Vagina (tissue), 2 donors: Measurements from ENCODE around the gene CHIT1. TPM values are rescaled to one million over a fixed set of nuclear protein-coding genes. Genes with fewer than 3 reads are reported as not detected.

Source experiments
- DNase-seq, 2 donors: peaks; one replicate each; pipeline ENCODE4 v3.0.0-alpha.2; 2017; ENCODE audit errors: extremely low spot score in 2 of 2
- H3K27ac ChIP-seq: fragments of 200-600 bp; sonication (generic); one replicate; pipeline ENCODE4 v1.5.1; 2019
- H3K27me3 ChIP-seq: fragments of 200-600 bp; sonication (generic); one replicate; pipeline ENCODE4 v1.5.1; 2019
- H3K36me3 ChIP-seq, 2 donors: fragments of 200-600 bp; sonication (generic); one replicate each; pipeline ENCODE4 v1.5.1; 2017 to 2019
- H3K4me1 ChIP-seq: fragments of 200-600 bp; sonication (generic); one replicate; pipeline ENCODE4 v1.5.1; 2019
- H3K4me3 ChIP-seq, 2 donors: fragments of 200-600 bp; sonication (generic); 1 replicate in 1 of 2; 2 replicates in 1 of 2; pipeline ENCODE4 v1.5.1; 2016 to 2019
- H3K9me3 ChIP-seq: fragments of 200-600 bp; sonication (generic); one replicate; pipeline ENCODE4 v1.5.1; 2019
- CTCF ChIP-seq, 3 experiments: fragments of 450-650 bp in 2 of 3; fragments of 200-600 bp in 1 of 3; sonication (generic) in 1 of 3; IDR thresholded peaks; one replicate each; pipeline ENCODE4 v1.5.1; 2017 to 2019; ENCODE audit warnings: antibody characterized with exemption in 3 of 3, mild to moderate bottlenecking in 2 of 3, moderate library complexity in 2 of 3
- POLR2A ChIP-seq, 2 donors: fragments of 450-650 bp; IDR thresholded peaks; one replicate each; pipeline ENCODE4 v1.6.1; 2017; ENCODE audit warnings: antibody characterized with exemption in 2 of 2, mild to moderate bottlenecking in 2 of 2, moderate library complexity in 2 of 2
- POLR2AphosphoS5 ChIP-seq, 2 donors: sonication (generic); formaldehyde crosslinking; IDR thresholded peaks; one replicate each; pipeline ENCODE4 v1.9.0; 2017; ENCODE audit warnings: antibody characterized with exemption in 2 of 2, mild to moderate bottlenecking in 2 of 2, low read depth in 1 of 2; ENCODE audit not compliant: insufficient read depth in 1 of 2
- intact Hi-C: fragments of 100-400 bp; cut with DNase I; formaldehyde crosslinking; loops from one replicate; pipeline ENCODE4 v1.15.1; 2023
- total RNA-seq: library from RNA; depleted of rRNA; stranded (reverse); fragments of >200 nt; gene quantifications from one replicate; pipeline ENCODE4 v1.2.3, GENCODE V29; 2016

Gene CHIT1
- total RNA-seq, 1 donor from 2014 or later, result not detected

DNA sequence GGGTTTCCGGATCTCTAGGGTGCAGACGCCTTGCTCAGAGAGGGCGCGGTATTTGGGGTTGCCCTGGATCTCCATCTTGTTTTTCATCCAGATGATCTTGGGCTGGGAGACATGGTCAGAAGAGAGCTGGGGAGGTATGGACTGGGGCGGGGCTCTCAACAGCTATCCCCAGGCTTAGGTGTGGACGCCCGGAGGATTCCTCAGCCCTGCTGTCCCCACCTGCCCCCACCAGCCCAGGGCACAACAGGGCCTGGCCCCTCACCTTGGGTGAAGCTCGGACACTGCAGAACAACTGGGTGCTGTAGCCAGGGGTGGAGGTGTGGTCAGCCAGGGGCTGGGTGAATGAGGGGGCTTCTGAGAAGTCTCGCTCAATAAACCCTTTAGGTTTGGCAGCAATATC lies 60.5 kb downstream of the CHIT1 start:
- Histone ChIP-seq H3K27ac (no peak overlapping the region), H3K9me3 (no peaks in the 10 kb centered on the region), H3K4me1 (no peaks in the 10 kb centered on the region), H3K36me3 (no peaks in the 10 kb centered on the region), H3K27me3 (no peaks in the 10 kb centered on the region), H3K4me3 (no peak overlapping the region)
- intact Hi-C loops, result no loop called here
- TF ChIP-seq POLR2A (IDR thresholded peaks at IDR 0.05), result no peak
- TF ChIP-seq CTCF (IDR thresholded peaks at IDR 0.05), result no peak
- no peak for TF ChIP-seq POLR2AphosphoS5 (IDR thresholded peaks at IDR 0.05; ENCODE audit: insufficient read depth in 1 of 2, low read depth in 1 of 2)
- DNase-seq, result no peak

DNA sequence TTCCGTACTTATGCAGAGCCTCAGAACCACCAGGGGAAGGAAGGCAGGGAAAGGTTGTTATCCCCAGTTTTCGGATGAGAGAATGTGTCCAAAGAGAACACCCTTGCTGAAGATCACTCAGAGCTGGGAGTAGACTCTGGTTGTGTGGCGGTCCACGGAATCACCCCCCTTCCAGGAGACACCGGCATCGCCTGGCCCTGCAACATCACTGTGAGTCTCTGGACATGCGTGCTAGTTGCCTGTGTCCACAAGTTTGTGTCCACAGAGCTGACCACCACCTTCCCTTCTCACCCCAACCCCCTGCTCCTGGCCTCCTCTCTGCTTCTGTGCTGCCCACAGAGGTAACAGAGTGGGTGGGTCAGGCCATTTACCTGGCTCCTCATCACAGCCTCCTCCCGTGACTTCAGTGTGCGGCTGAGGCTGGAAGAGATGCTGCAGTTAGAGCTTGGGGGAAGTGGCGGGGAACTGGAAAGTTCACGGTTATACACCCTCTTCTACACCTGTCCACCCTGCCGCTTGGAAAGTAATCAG lies 61.2 kb downstream of the CHIT1 start:
- Histone ChIP-seq H3K27ac (no peak overlapping the region), H3K36me3 (no peaks in the 10 kb centered on the region), H3K4me1 (no peaks in the 10 kb centered on the region), H3K27me3 (no peaks in the 10 kb centered on the region), H3K4me3 (no peak overlapping the region), H3K9me3 (no peaks in the 10 kb centered on the region)
- intact Hi-C loops, result no loop called here
- TF ChIP-seq CTCF (IDR thresholded peaks at IDR 0.05) (no peak), POLR2A (IDR thresholded peaks at IDR 0.05) (no peak), POLR2AphosphoS5 (IDR thresholded peaks at IDR 0.05; ENCODE audit: insufficient read depth in 1 of 2, low read depth in 1 of 2) (no peak)
- no peak for DNase-seq

DNA sequence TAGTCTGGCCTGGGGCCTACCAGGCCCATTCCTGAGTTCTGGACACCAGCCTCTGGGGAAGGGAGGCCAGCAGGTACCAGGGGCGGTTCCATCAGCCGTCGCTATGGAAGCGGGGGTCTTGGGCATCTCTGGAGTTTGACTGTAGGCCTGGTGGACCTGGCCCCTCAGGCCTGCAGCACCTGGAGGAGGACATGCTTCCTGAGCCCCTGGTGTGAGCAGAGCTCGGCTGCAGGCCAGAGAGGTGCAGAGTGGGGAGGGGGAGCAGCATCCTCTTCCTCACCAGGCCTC lies 61.6 kb downstream of the CHIT1 start:
- H3K27me3 ChIP-seq, result no peaks in the 10 kb centered on the region
- no peaks in the 10 kb centered on the region for H3K9me3 ChIP-seq
- H3K36me3 ChIP-seq, result no peaks in the 10 kb centered on the region
- TF ChIP-seq POLR2A (IDR thresholded peaks at IDR 0.05), result no peak
- H3K27ac ChIP-seq, result no peak overlapping the region
- H3K4me1 ChIP-seq, result no peaks in the 10 kb centered on the region
- H3K4me3 ChIP-seq, result no peak overlapping the region
- DNase-seq, result no peak
- intact Hi-C loops, result no loop called here

DNA sequence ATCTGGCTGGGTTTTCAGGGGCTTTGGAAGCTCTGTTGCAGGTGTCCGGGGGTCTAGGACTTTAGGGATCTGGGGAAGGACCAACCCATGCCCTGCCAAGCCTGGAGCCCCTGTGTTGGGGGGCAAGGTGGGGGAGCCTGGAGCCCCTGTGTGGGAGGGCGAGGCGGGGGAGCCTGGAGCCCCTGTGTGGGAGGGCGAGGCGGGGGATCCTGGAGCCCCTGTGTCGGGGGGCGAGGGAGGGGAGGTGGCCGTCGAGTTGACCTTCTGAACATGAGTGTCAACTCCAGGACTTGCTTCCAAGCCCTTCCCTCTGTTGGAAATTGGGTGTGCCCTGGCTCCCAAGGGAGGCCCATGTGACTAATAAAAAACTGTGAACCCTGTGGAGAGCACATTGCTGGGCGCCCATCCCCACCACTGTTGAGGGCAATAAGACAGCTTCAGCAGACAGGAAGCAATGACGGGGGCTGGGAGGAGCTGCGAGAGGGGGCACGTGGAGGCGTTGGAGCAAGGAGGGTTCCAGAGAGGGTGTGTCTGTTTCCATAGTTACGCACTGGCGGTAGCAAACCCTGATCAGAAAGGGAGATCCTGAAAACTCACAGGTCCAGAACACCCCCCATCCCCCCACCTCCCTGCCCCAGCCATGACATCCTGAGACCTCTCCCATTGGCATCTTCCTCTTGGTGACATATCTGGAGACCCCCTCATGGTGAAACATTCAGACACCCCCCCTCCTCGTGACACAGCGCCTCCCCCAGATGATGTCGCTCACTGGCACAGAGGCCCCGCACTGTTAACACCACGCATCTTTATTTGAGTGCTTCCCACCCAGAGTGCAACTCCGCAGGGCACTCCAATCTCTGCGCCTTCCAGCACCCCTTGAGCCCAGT lies 62.2 kb downstream of the CHIT1 start:
- intact Hi-C loops, result no loop called here
- no peaks in the 10 kb centered on the region for H3K27me3 ChIP-seq

DNA sequence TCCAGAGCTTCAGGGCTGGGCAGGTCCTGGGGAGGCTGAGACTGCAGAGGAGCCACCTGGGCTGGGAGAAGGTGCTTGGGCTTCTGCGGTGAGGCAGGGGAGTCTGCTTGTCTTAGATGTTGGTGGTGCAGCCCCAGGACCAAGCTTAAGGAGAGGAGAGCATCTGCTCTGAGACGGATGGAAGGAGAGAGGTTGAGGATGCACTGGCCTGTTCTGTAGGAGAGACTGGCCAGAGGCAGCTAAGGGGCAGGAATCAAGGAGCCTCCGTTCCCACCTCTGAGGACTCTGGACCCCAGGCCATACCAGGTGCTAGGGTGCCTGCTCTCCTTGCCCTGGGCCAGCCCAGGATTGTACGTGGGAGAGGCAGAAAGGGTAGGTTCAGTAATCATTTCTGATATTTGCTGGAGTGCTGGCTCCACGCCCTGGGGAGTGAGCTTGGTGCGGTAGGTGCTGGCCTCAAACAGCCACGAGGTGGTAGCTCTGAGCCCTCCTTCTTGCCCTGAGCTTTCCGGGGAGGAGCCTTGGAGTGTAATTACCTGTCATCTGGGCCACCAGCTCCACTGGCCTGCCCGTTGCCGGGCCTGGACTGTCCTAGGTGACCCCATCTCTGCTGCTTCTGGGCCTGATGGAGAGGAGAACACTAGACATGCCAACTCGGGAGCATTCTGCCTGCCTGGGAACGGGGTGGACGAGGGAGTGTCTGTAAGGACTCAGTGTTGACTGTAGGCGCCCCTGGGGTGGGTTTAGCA lies 63.1 kb downstream of the CHIT1 start:
- Histone ChIP-seq H3K4me1 (no peaks in the 10 kb centered on the region), H3K9me3 (no peaks in the 10 kb centered on the region), H3K36me3 (no peaks in the 10 kb centered on the region), H3K27me3 (no peaks in the 10 kb centered on the region), H3K4me3 (no peak overlapping the region), H3K27ac (no peak overlapping the region)
- intact Hi-C loops, result no loop called here
- DNase-seq, result no peak
- no peak for TF ChIP-seq CTCF (IDR thresholded peaks at IDR 0.05)
- no peak for TF ChIP-seq POLR2A (IDR thresholded peaks at IDR 0.05)
- no peak for TF ChIP-seq POLR2AphosphoS5 (IDR thresholded peaks at IDR 0.05; ENCODE audit: insufficient read depth in 1 of 2, low read depth in 1 of 2)

More for the DNA sequence above, 62.2 kb downstream of the CHIT1 start:
- H3K9me3 ChIP-seq, result no peaks in the 10 kb centered on the region
- DNase-seq, result no peak
- H3K4me1 ChIP-seq, result no peaks in the 10 kb centered on the region
- H3K27ac ChIP-seq, result no peak overlapping the region
- no peaks in the 10 kb centered on the region for H3K36me3 ChIP-seq
- H3K4me3 ChIP-seq, result no peak overlapping the region
- no peak for TF ChIP-seq CTCF (IDR thresholded peaks at IDR 0.05)
- TF ChIP-seq POLR2AphosphoS5 (IDR thresholded peaks at IDR 0.05; ENCODE audit: insufficient read depth in 1 of 2, low read depth in 1 of 2), result no peak
- no peak for TF ChIP-seq POLR2A (IDR thresholded peaks at IDR 0.05)

Other genes with a start within 250 kb of the CHIT1 start
- 73.2 TPM for gene TMEM183A, start 222.3 kb downstream of the CHIT1 start, total RNA-seq
- gene PPFIA4, start 203.2 kb downstream of the CHIT1 start, total RNA-seq, result 11.5 TPM
- gene MYOG, start 143.7 kb downstream of the CHIT1 start, total RNA-seq, result not detected
- gene ADORA1, start 101.9 kb downstream of the CHIT1 start, total RNA-seq, result 5.2 TPM
- not detected for gene MYBPH, start 53.8 kb downstream of the CHIT1 start, total RNA-seq
- 51.3 TPM for gene CHI3L1, start 43.0 kb downstream of the CHIT1 start, total RNA-seq
- 191 TPM for gene BTG2, start 75.8 kb upstream of the CHIT1 start, total RNA-seq
- 80.3 TPM for gene FMOD, start 121.4 kb upstream of the CHIT1 start, total RNA-seq
- gene PRELP, start 246.1 kb upstream of the CHIT1 start, total RNA-seq, result 128 TPM